ENCODE results near the gene ZNF70.

- no peak for TF ChIP-seq CTCF (IDR thresholded peaks at IDR 0.05)
- no peak for TF ChIP-seq POLR2A (IDR thresholded peaks at IDR 0.05)
Observed at GRCh38 chr22:23775779-23776375, 25.0 kb upstream of the ZNF70 start.

Measured in right lobe of liver (tissue), 4 donors.